ENCODE data around the gene SLC6A3. TPM values are rescaled to one million over a fixed set of nuclear protein-coding genes. Genes with fewer than 3 reads are reported as not detected.

SLC6A3 gene
- total and polyA plus RNA-seq, 3 donors from 2014 or later = 0.55 to 1.5 (median 0.83) TPM

DNA sequence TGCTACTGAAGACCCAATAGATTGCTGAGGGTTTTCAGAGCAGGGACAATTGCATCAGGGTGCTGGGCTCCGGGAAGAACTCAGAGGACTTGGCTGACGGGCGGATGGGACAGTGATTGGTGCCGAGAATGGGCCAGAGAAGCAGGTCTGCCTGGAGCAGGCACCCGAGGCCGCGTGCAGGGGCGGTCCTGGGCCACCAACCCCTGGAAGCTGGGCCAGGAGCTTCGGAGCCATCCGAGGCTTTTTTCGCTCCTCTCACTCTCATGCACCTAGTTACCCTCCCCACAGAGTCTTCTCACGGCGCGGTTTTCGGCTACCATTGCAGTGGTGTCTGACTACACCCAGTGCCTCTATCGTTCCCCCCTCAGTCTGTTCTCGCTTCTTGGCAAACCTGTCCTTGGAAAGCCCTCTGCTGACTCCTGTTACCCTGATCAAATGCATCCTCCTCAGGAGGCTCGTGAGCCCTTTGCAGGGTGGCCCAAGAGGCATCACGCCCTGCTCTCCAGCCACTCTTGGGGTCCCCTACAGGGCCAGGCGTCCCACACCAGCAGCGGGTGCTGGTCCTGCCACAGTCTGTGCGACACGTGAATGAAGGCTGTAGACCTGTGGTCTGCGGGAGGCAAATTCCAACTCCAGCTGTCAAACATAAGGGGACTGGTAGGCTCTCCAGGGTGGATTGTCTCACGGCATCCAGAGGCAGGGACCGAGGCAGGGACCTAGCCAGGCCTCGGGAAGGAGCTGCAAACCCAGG, 99.2 kb downstream of the SLC6A3 start:
- intact Hi-C loops (cut with DNase I; ENCODE audit: low total_unique reads) = no loop called here
- H3K27ac ChIP-seq = no peak overlapping the region

DNA sequence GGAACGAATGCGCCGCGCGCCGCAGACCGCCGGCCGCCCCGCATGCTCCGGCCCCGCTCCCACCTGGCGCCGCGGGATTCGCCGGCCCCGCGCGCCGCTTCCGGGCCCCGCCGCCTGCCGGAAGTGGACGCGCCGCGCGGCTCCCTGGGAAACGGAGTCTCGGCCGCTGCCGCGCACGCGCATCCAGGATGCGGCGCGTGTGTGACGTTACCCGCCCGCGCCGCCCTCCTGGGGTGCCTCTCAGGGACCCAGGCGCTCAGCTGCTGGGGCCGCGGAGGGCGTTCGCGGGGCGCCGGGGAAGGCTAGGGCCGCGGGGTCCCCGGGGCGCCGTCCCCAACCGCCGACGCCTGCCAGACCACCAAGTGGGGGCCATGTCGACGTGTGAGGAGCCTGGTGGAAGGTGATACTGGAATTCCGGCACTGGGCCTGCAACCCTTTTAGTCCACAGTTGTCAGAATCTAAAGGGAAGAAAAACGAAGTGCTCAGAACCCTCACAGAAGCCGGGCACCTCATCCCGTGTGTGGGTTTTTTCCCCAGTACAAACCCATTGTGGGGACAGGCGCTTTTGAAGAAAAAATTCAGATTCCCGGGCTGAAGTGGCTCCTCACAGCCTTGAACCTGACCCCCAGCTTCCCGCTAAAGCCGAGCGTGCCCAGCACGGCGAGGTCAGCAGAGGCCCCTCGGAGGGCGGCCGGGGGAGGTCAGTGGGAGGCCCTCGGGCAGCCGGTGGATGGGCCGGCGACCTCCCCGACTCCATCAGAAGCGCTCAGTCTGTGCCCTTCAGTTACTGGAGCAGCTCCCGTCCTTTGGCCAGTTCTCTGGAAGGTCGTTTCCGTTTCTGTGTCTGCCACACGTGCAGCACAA, 100.0 kb downstream of the SLC6A3 start, which contains the start of gene CLPTM1L:
Gene CLPTM1L (minus strand): TSS at position 125 of the 864 bp plus-strand sequence. CDS start 258 bp downstream, outside the sequence.
- no peak for TF ChIP-seq POLR2A (IDR thresholded peaks at IDR 0.05)
- TF ChIP-seq, protein P1, sequence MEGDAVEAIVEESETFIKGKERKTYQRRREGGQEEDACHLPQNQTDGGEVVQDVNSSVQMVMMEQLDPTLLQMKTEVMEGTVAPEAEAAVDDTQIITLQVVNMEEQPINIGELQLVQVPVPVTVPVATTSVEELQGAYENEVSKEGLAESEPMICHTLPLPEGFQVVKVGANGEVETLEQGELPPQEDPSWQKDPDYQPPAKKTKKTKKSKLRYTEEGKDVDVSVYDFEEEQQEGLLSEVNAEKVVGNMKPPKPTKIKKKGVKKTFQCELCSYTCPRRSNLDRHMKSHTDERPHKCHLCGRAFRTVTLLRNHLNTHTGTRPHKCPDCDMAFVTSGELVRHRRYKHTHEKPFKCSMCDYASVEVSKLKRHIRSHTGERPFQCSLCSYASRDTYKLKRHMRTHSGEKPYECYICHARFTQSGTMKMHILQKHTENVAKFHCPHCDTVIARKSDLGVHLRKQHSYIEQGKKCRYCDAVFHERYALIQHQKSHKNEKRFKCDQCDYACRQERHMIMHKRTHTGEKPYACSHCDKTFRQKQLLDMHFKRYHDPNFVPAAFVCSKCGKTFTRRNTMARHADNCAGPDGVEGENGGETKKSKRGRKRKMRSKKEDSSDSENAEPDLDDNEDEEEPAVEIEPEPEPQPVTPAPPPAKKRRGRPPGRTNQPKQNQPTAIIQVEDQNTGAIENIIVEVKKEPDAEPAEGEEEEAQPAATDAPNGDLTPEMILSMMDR (IDR thresholded peaks at IDR 0.05) = peak in 2 of 3 experiments; percentile 32 to 42
- Histone ChIP-seq H3K4me1 (peaks cover 19% of the 10 kb centered on the region), H3K36me3 (ENCODE audit: low read depth, missing control alignments) (no peaks in the 10 kb centered on the region), H3K27ac (peak within 1 kb of the TSS; percentile 77), H3K4me3 (peak within 1 kb of the TSS; percentile 94 to 95), H3K9me3 (no peaks in the 10 kb centered on the region), H3K27me3 (no peaks in the 10 kb centered on the region)
- WGBS, 2 donors = 0 to 1% methylated on average over 18 to 58 of the region's 87 CpGs
- intact Hi-C loops (cut with DNase I; ENCODE audit: low total_unique reads) = no loop called here
- DNase-seq = peak; percentile 83

More for the DNA sequence above, 99.2 kb downstream of the SLC6A3 start:
- Histone ChIP-seq H3K4me3 (peak overlapping the region; percentile 94 to 95), H3K27me3 (no peaks in the 10 kb centered on the region), H3K9me3 (no peaks in the 10 kb centered on the region), H3K4me1 (peaks cover 19% of the 10 kb centered on the region), H3K36me3 (ENCODE audit: low read depth, missing control alignments) (no peaks in the 10 kb centered on the region)
- DNase-seq = no peak
- whole genome bisulfite sequencing, 2 donors = 55 to 68% methylated on average over 17 to 27 of the region's 27 CpGs
- no peak for TF ChIP-seq POLR2A (IDR thresholded peaks at IDR 0.05)
- TF ChIP-seq, protein P1 (IDR thresholded peaks at IDR 0.05) = no peak

DNA sequence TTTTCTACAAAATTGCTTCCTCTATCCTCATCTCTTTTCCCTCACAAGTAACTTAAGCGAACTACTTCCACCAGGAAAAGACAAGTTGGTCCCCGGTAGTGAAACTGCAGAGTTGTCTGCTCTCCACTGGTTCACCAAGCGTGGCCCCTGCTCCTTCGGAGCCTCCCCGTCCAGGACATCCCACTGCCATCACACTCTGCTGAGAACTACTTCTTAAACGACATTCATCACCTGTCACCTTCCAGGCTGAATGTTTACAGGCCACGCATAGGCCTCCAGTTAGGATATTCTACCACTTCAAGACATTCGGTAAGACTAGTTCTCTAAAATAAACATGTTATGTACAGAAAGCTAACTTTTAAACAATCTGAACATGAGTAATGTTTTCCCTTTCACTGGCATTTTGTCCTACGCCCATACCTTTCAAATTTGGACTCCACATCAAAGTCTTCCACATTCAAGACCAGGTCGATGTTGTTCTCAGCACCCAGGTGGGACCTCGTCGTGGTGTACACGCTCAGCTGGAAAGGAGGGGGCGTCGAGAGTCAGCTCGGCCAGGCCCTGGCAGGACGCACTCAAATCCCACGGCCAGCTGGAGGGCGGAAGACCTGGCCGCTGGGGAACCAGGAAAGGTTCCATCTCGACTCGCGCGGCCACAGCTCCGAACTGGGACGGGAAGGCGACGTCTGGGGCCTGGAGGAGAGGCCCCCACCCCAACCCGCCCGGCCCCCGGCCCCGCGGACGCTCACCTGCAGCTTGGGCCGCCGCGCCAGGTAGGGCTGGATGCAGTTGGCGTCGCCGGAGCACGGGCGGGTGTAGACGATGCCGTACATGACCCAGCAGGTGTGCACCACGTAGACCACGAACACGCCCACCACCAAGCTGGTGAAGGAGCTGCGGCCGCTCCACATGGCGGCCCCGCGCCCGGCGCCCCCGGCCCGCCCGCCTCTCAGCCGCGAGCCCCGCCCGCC, 101.0 kb downstream of the SLC6A3 start:
- TF ChIP-seq POLR2A (IDR thresholded peaks at IDR 0.05) = no peak
- TF ChIP-seq, protein P1 (IDR thresholded peaks at IDR 0.05) = no peak
- DNase-seq = no peak
- intact Hi-C loops (cut with DNase I; ENCODE audit: low total_unique reads) = no loop called here
- 9 to 15% methylated on average over 15 to 47 of the region's 61 CpGs for WGBS, 2 donors
- Histone ChIP-seq H3K4me1 (peaks cover 19% of the 10 kb centered on the region), H3K27me3 (no peaks in the 10 kb centered on the region), H3K4me3 (peak overlapping the region; percentile 85 to 94), H3K27ac (no peak overlapping the region), H3K36me3 (ENCODE audit: low read depth, missing control alignments) (no peaks in the 10 kb centered on the region), H3K9me3 (no peaks in the 10 kb centered on the region)

DNA sequence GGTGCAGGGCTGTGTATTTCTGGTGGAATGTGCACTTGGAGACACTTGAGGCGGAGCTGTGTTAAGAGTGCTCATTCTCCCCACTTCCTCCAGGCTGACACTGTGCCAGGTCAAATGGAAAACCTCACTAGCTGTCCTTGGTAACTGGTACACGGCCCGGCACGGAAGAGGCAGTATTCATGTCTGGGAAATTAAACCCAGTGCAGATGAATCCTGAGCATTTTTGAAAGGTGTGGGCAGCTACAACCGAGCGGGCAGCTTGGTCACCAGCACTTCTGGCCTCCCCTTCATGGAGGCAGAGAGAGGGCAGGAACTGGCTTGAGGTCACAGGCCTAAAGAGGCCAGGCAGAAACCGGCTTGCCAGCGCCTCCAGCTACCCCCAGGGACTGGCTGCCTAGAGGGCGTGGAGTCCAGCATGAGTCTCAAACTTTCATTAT, 101.9 kb downstream of the SLC6A3 start:
- intact Hi-C loops (cut with DNase I; ENCODE audit: low total_unique reads) = no loop called here
- Histone ChIP-seq H3K27me3 (no peaks in the 10 kb centered on the region), H3K9me3 (no peaks in the 10 kb centered on the region), H3K4me1 (peaks cover 19% of the 10 kb centered on the region), H3K27ac (no peak overlapping the region), H3K4me3 (no peak overlapping the region), H3K36me3 (ENCODE audit: low read depth, missing control alignments) (no peaks in the 10 kb centered on the region)
- WGBS, 2 donors = 72 to 76% methylated on average over 9 of the region's 9 CpGs
- TF ChIP-seq POLR2A (IDR thresholded peaks at IDR 0.05) = no peak
- TF ChIP-seq, protein P1 (IDR thresholded peaks at IDR 0.05) = no peak
- no peak for DNase-seq

Data from testis (tissue), 3 donors.